Fibroblast of mammary gland (primary cell): Measurements from ENCODE around the gene LBP.
A peak's percentile ranks its signal among the peaks of the same experiment; 100 is the strongest.
"Not testable (repeated sequence)": the region's sequence is repeated elsewhere in the genome, so short reads cannot be mapped to it uniquely, and the experiment has no call there.

Source experiments
- DNase-seq: peaks from one replicate; pipeline ENCODE4 v3.0.0-alpha.2; 2010; ENCODE audit warnings: low read depth
- H3K4me3 ChIP-seq: 2 replicates; pipeline ENCODE4 v1.5.1; 2011; ENCODE audit warnings: low read depth, mild to moderate bottlenecking, low read length, moderate library complexity; ENCODE audit not compliant: control insufficient read depth
- CTCF ChIP-seq: conservative IDR thresholded peaks from 2 replicates; pipeline ENCODE4 v1.5.1; 2011; ENCODE audit warnings: low read depth, low read length, inconsistent platforms; ENCODE audit not compliant: control insufficient read depth, insufficient read depth

The LBP gene

GRCh38 chr20:38308047-38308438, 38.2 kb upstream of the LBP start:
- no peak for TF ChIP-seq CTCF
- H3K4me3 ChIP-seq, result no peak overlapping the region
- DNase-seq, result peak; percentile 6

GRCh38 chr20:38308447-38308846, 37.8 kb upstream of the LBP start:
- no peak overlapping the region for H3K4me3 ChIP-seq
- TF ChIP-seq CTCF, result no peak
- no peak for DNase-seq

GRCh38 chr20:38311091-38311490, 35.2 kb upstream of the LBP start:
- no peak for TF ChIP-seq CTCF
- H3K4me3 ChIP-seq, result no peak overlapping the region
- DNase-seq, result no peak

GRCh38 chr20:38311491-38311890, 34.8 kb upstream of the LBP start:
- no peak for DNase-seq
- no peak overlapping the region for H3K4me3 ChIP-seq
- TF ChIP-seq CTCF, result no peak

GRCh38 chr20:38313676-38314075, 32.6 kb upstream of the LBP start:
- no peak overlapping the region for H3K4me3 ChIP-seq
- TF ChIP-seq CTCF, result no peak
- DNase-seq, result no peak

- not testable (repeated sequence) for DNase-seq, H3K4me3 ChIP-seq
Observed at GRCh38 chr20:38314350-38314749, 31.9 kb upstream of the LBP start.

GRCh38 chr20:38315290-38315966, 30.9 kb upstream of the LBP start:
- H3K4me3 ChIP-seq, result no peak overlapping the region
- peak; percentile 36 for DNase-seq
- TF ChIP-seq CTCF, result no peak
